Stimulated activated naive CD4-positive, alpha-beta T cell treated with Interleukin-2 at 50 U/mL for 16 hours (primary cell): ENCODE results near the gene PDE6A.
"Not testable (repeated sequence)": the region's sequence is repeated elsewhere in the genome, so short reads cannot be mapped to it uniquely, and the experiment has no call there.

Experiments
- DNase-seq: peaks from one replicate; lab custom pipeline; 2025; lab: John Stamatoyannopoulos, UW

PDE6A gene

DNA sequence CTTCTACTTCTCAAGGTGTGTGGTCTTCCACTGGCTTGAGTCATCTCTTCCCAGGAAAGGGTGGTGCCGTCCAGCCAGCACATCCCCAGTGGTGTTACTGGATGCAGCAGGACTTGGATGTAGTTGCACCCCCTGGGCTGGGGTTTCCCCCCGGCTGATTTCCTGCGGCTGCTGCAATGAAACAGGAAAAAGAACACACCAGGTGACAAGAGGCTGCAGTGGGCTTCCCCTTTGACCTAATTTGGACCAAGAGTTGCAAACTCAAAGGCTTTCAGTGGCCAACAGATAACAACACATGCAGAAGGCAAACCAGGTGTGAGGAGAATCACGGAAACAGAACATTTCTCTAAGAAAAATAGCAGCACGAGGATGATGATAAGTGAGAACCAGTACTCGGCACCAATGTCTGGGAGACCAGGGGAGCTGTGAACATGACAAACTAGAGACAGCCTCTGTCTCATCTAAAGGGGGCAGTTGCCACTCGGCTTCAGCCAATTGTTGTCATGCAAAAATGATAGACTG is 83.7 kb downstream of the PDE6A start:
- DNase-seq, result no peak

GRCh38 chr5:149859746-149860145 is 84.8 kb downstream of the PDE6A start:
- no peak for DNase-seq

GRCh38 chr5:149858481-149858880 is 86.1 kb downstream of the PDE6A start:
- DNase-seq, result not testable (repeated sequence)

GRCh38 chr5:149857499-149857898 is 87.1 kb downstream of the PDE6A start:
- DNase-seq, result no peak

GRCh38 chr5:149855366-149855765 is 89.2 kb downstream of the PDE6A start:
- DNase-seq, result no peak

- DNase-seq, result no peak
Observed at GRCh38 chr5:149854866-149855265, 89.7 kb downstream of the PDE6A start.

GRCh38 chr5:149853701-149854100 is 90.9 kb downstream of the PDE6A start:
- no peak for DNase-seq

- DNase-seq, result no peak
Observed at GRCh38 chr5:149853331-149853648, 91.3 kb downstream of the PDE6A start.

- DNase-seq, result peak; percentile 7
Observed at GRCh38 chr5:149852641-149853330, 91.8 kb downstream of the PDE6A start.

GRCh38 chr5:149851211-149851610 is 93.4 kb downstream of the PDE6A start:
- no peak for DNase-seq

DNA sequence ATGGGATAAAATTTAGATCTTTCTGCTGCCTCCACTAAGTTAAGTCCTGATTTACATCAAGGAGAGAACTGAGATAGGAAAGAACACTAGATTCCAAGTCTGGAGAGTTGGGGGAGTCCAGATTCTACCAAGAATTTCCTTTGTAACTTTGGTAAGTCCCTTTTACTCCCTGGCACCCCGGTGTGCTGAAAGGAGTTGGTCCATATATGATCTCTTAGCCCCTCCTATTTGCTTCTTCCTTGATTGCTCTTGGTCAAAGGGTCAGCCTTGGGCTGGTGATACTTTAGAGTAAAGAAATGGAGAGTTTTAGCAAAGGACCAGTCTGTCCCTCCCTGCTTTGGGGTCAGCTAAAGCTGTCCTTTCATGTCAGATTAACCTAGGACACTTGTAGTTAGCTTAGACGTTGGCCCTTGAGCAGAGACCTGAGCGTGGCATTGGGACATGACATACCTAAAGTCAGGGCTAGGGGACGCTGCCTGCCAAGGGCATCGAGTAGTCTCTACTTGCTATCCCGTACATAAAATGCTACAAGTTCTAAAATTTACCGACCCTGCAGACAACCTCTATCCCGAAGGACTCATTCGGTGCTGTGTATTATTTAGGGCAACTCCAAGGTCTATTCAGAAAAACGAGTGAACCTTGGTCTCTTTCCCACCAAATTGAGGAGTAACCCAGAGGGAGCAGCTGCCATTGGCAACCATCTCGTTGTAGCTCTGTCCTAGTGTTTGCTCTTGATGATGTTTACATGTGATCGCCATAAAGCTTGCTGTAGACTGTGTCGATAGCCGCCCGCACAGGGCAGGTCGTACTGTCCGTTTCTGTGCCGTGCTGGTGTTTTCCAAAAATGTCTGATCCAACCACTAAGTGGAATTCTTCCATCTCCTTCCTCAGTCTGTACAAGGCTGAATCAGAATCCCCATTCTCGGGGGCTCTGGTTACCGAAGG is 94.4 kb downstream of the PDE6A start:
- DNase-seq, result no peak

DNA sequence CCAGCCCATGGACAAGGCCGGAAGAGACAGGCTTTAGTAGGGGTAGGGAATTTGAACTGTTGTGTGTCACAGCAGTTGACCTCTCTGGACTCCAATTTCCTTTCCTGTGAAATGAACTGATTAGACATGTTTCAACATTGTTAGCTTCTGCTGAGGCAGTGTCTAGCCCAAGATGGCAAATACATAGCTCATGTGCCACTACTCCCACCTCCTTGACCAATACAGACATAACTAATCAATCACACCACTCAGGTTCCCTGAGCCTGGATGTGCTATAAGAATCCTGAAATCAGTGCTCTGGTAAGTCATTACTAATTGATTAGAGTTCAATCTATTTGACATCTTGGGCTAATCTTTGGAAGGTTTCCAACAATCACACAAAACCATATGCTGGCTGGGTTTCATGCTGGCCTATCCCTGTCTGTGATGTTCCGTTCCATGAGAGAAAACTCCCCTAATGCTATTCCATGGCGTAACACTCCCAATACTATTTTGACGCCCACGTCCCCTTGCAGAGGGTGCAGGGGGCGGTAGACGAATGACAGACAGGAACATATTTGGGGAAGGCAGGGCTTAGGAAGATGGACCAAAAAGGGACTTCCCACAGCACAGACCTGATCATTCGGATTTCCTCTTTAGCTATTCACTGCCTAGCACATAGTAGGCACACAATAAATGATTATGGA is 95.2 kb downstream of the PDE6A start:
- DNase-seq, result no peak

GRCh38 chr5:149847611-149848010 is 97.0 kb downstream of the PDE6A start:
- no peak for DNase-seq

- no peak for DNase-seq
Observed at GRCh38 chr5:149846021-149846420, 98.6 kb downstream of the PDE6A start.

- DNase-seq, result no peak
Observed at GRCh38 chr5:149845601-149846000, 99.0 kb downstream of the PDE6A start.

- DNase-seq, result no peak
Observed at GRCh38 chr5:149841851-149842793, 102.5 kb downstream of the PDE6A start.

- DNase-seq, result no peak
Observed at GRCh38 chr5:149840226-149840825, 104.3 kb downstream of the PDE6A start.

- no peak for DNase-seq
Observed at GRCh38 chr5:149839761-149840160, 104.8 kb downstream of the PDE6A start.

GRCh38 chr5:149838881-149839739 is 105.5 kb downstream of the PDE6A start:
- DNase-seq, result no peak

- no peak for DNase-seq
Observed at GRCh38 chr5:149837680-149838269, 106.8 kb downstream of the PDE6A start.
